Type B pancreatic cell (in vitro differentiated cells): ENCODE results near the gene MYH7. TPM values are rescaled to one million over a fixed set of nuclear protein-coding genes. Genes with fewer than 3 reads are reported as not detected.

Experiments used
- DNase-seq: peaks from one replicate; pipeline ENCODE4 v3.0.0; 2021; ENCODE audit warnings: mixed read lengths; ENCODE audit not compliant: unreplicated experiment; ENCODE audit errors: extremely low spot score
- H3K27ac Mint-ChIP-seq: 2 replicates; pipeline ENCODE4 v1.8.0; 2021; ENCODE audit warnings: mild to moderate bottlenecking, mixed read lengths
- H3K27me3 Mint-ChIP-seq: 2 replicates; pipeline ENCODE4 v1.8.0; 2021; ENCODE audit warnings: mixed read lengths
- H3K36me3 Mint-ChIP-seq: 2 replicates; pipeline ENCODE4 v1.8.0; 2021; ENCODE audit warnings: mixed read lengths
- H3K4me1 Mint-ChIP-seq: one replicate; pipeline ENCODE4 v1.8.0; 2021; ENCODE audit warnings: mixed read lengths; ENCODE audit not compliant: unreplicated experiment
- H3K4me3 Mint-ChIP-seq: 2 replicates; pipeline ENCODE4 v1.8.0; 2021; ENCODE audit warnings: mild to moderate bottlenecking, mixed read lengths
- H3K9me3 Mint-ChIP-seq: 2 replicates; pipeline ENCODE4 v1.8.0; 2021; ENCODE audit warnings: mixed read lengths
- CTCF ChIP-seq: fragments of 200-600 bp; sonication (generic); conservative IDR thresholded peaks from 2 replicates; pipeline ENCODE4 v1.5.0; 2021; ENCODE audit warnings: antibody characterized with exemption, mild to moderate bottlenecking
- total RNA-seq: library from RNA; stranded (reverse); gene quantifications from 2 replicates; pipeline ENCODE4 v1.2.1, GENCODE V29; 2021; ENCODE audit warnings: low replicate concordance

MYH7 gene
- total RNA-seq, 1 donor from 2014 or later, result 0.14 TPM

GRCh38 chr14:23478109-23478759, 42.8 kb upstream of the MYH7 start:
- DNase-seq, result no peak
- H3K27me3 Mint-ChIP-seq, result no peaks in the 10 kb centered on the region
- H3K4me1 Mint-ChIP-seq, result peaks cover 13% of the 10 kb centered on the region
- H3K9me3 Mint-ChIP-seq, result no peaks in the 10 kb centered on the region
- H3K4me3 Mint-ChIP-seq, result no peak overlapping the region
- peaks cover 20% of the 10 kb centered on the region for H3K36me3 Mint-ChIP-seq
- H3K27ac Mint-ChIP-seq, result peak overlapping the region; percentile 3
- TF ChIP-seq CTCF, result peak; percentile 87

GRCh38 chr14:23470947-23471346, 35.5 kb upstream of the MYH7 start:
- H3K36me3 Mint-ChIP-seq, result peaks cover 11% of the 10 kb centered on the region
- peaks cover 6% of the 10 kb centered on the region for H3K4me1 Mint-ChIP-seq
- H3K9me3 Mint-ChIP-seq, result no peaks in the 10 kb centered on the region
- peaks cover 4% of the 10 kb centered on the region for H3K27me3 Mint-ChIP-seq
- no peak overlapping the region for H3K4me3 Mint-ChIP-seq
- DNase-seq, result no peak
- no peak overlapping the region for H3K27ac Mint-ChIP-seq
- TF ChIP-seq CTCF, result no peak

GRCh38 chr14:23469906-23470403, 34.5 kb upstream of the MYH7 start:
- Mint-ChIP-seq H3K4me3 (no peak overlapping the region), H3K27ac (no peak overlapping the region), H3K27me3 (peaks cover 4% of the 10 kb centered on the region), H3K36me3 (peaks cover 11% of the 10 kb centered on the region), H3K9me3 (no peaks in the 10 kb centered on the region), H3K4me1 (peaks cover 6% of the 10 kb centered on the region)
- TF ChIP-seq CTCF, result no peak
- DNase-seq, result no peak

GRCh38 chr14:23469127-23469905, 33.9 kb upstream of the MYH7 start, which contains the start of gene NGDN:
Gene NGDN, plus strand, starts transcription at chr14:23469703. Its CDS starts 13 bp downstream, at chr14:23469716.
- peak; percentile 89 for TF ChIP-seq CTCF
- peaks cover 6% of the 10 kb centered on the region for H3K4me1 Mint-ChIP-seq
- peak; percentile 95 for DNase-seq
- H3K36me3 Mint-ChIP-seq, result peaks cover 7% of the 10 kb centered on the region
- peaks cover 4% of the 10 kb centered on the region for H3K27me3 Mint-ChIP-seq
- H3K9me3 Mint-ChIP-seq, result no peaks in the 10 kb centered on the region
- no peak within 1 kb of the TSS for H3K4me3 Mint-ChIP-seq
- H3K27ac Mint-ChIP-seq, result no peak within 1 kb of the TSS

GRCh38 chr14:23468704-23469126, 33.3 kb upstream of the MYH7 start:
- DNase-seq, result no peak
- no peaks in the 10 kb centered on the region for H3K9me3 Mint-ChIP-seq
- H3K27me3 Mint-ChIP-seq, result peaks cover 4% of the 10 kb centered on the region
- no peak overlapping the region for H3K4me3 Mint-ChIP-seq
- no peak for TF ChIP-seq CTCF
- H3K36me3 Mint-ChIP-seq, result peaks cover 6% of the 10 kb centered on the region
- no peak overlapping the region for H3K27ac Mint-ChIP-seq
- peaks cover 6% of the 10 kb centered on the region for H3K4me1 Mint-ChIP-seq
